Astrocyte (in vitro differentiated cells and primary cell): ENCODE results near the gene LCOR. TPM values are rescaled to one million over a fixed set of nuclear protein-coding genes. Genes with fewer than 3 reads are reported as not detected.

Experiments used
- DNase-seq: peaks from one replicate; pipeline ENCODE4 v3.0.0-alpha.2; 2010; ENCODE audit warnings: low read depth
- FAIRE-seq: peaks from 2 replicates; lab custom pipeline; 2011; peaks lifted over from hg19 to GRCh38; lab: Jason Lieb, UNC
- H2AFZ ChIP-seq: 2 replicates; pipeline ENCODE4 v1.6.0; 2012; ENCODE audit warnings: low read depth, low read length, inconsistent platforms
- H3K27ac ChIP-seq: 2 replicates; pipeline ENCODE4 v1.5.1; 2011; ENCODE audit warnings: low read depth, low read length, inconsistent platforms
- H3K27me3 ChIP-seq: 2 replicates; pipeline ENCODE4 v1.6.0; 2011; ENCODE audit warnings: low read length, inconsistent platforms; ENCODE audit not compliant: insufficient read depth
- H3K36me3 ChIP-seq: 2 replicates; pipeline ENCODE4 v1.5.1; 2011; ENCODE audit warnings: low read length, inconsistent platforms; ENCODE audit not compliant: insufficient read depth
- H3K4me1 ChIP-seq: 2 replicates; pipeline ENCODE4 v1.5.1; 2011; ENCODE audit warnings: low read length, inconsistent platforms; ENCODE audit not compliant: insufficient read depth
- H3K4me2 ChIP-seq: 2 replicates; pipeline ENCODE4 v1.6.0; 2012; ENCODE audit warnings: low read length, inconsistent platforms
- H3K4me3 ChIP-seq: 2 replicates; pipeline ENCODE4 v1.5.1; 2011; ENCODE audit warnings: low read depth, mild to moderate bottlenecking, low read length, inconsistent platforms; ENCODE audit not compliant: insufficient read depth
- H3K79me2 ChIP-seq: 2 replicates; pipeline ENCODE4 v1.6.0; 2012; ENCODE audit warnings: mild to moderate bottlenecking, low read length, inconsistent platforms; ENCODE audit not compliant: insufficient read depth
- H3K9ac ChIP-seq: 2 replicates; pipeline ENCODE4 v1.6.0; 2012; ENCODE audit warnings: mild to moderate bottlenecking, low read length, inconsistent platforms
- H3K9me3 ChIP-seq: 2 replicates; pipeline ENCODE4 v1.5.1; 2012; ENCODE audit warnings: low read depth, mild to moderate bottlenecking, low read length, inconsistent platforms; ENCODE audit not compliant: insufficient read depth
- H4K20me1 ChIP-seq: 2 replicates; pipeline ENCODE4 v1.6.0; 2012; ENCODE audit warnings: low read length, inconsistent platforms; ENCODE audit not compliant: insufficient read depth
- H3K27ac Mint-ChIP-seq: one replicate; pipeline ENCODE4 v1.8.0; 2021; ENCODE audit warnings: mild to moderate bottlenecking, mixed read lengths; ENCODE audit not compliant: unreplicated experiment
- H3K27me3 Mint-ChIP-seq: one replicate; pipeline ENCODE4 v1.8.0; 2021; ENCODE audit warnings: low read depth, mixed read lengths; ENCODE audit not compliant: unreplicated experiment
- H3K36me3 Mint-ChIP-seq: one replicate; pipeline ENCODE4 v1.8.0; 2021; ENCODE audit warnings: low read depth, mixed read lengths; ENCODE audit not compliant: unreplicated experiment
- H3K4me1 Mint-ChIP-seq: one replicate; pipeline ENCODE4 v1.8.0; 2021; ENCODE audit warnings: low read depth, mixed read lengths; ENCODE audit not compliant: unreplicated experiment
- H3K4me3 Mint-ChIP-seq: one replicate; pipeline ENCODE4 v1.8.0; 2021; ENCODE audit warnings: mild to moderate bottlenecking, moderate library complexity, mixed read lengths; ENCODE audit not compliant: unreplicated experiment
- H3K9me3 Mint-ChIP-seq: one replicate; pipeline ENCODE4 v1.8.0; 2021; ENCODE audit warnings: mild to moderate bottlenecking, mixed read lengths; ENCODE audit not compliant: unreplicated experiment
- EZH2 ChIP-seq: IDR thresholded peaks from 2 replicates; pipeline ENCODE4 v1.6.1; 2012; ENCODE audit warnings: mild to moderate bottlenecking, low read length, inconsistent platforms; ENCODE audit not compliant: insufficient read depth
- total RNA-seq: library from RNA; stranded (reverse); gene quantifications from 2 replicates; pipeline ENCODE4 v1.2.1, GENCODE V29; 2021
- TF ChIP-seq, protein P1 (sequence below): IDR thresholded peaks from 2 replicates; pipeline ENCODE4 v1.5.1; 2011; ENCODE audit warnings: low read depth, mild to moderate bottlenecking, inconsistent platforms, low read length, moderate library complexity; ENCODE audit not compliant: insufficient read depth

The LCOR gene
- total RNA-seq, 1 donor from 2014 or later, result 72.0 TPM

DNA sequence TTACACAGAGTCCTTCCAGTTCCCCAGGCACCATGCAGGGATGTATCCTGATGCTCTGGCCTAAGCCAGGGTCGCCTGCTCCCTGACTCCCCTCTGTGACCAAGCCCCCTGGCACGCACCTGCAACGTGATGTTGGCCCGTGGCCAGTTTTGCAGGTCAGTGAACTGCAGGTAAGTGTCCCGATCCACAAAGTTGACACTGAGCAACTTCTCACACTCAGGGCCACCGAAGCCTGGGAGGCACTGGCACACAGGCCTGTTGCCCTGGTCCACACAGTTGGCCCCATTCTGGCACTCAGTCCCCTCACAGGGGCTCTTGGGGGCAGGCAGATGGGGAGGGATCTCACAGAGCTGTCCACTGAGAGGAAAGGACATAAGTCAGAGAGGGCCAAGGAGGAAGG is 174.3 kb downstream of the LCOR start:
- FAIRE-seq, result no peak

DNA sequence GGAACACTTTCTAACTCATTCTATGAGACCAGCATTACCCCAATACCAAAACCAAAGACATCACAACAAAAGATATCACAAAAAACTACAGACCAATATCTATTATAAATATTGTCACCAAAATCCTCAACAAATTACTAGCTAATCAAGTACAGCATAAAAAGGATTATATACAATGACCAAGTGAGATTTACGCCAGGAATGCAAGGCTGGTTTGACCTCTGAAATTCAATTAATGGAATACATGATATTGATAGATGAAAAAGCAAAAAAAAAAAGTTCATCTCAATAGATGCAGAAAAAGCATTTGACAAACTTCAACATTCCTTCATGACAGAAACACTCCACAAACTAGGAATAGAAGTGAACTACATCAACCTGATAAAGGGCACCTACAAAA is 175.3 kb downstream of the LCOR start:
- Mint-ChIP-seq H3K4me1 (no peaks in the 10 kb centered on the region), H3K27ac (no peak overlapping the region), H3K36me3 (no peaks in the 10 kb centered on the region), H3K9me3 (peaks cover 14% of the 10 kb centered on the region), H3K4me3 (no peak overlapping the region), H3K27me3 (peaks cover 20% of the 10 kb centered on the region)
- Histone ChIP-seq H3K4me2 (no peak overlapping the region), H2AFZ (no peak overlapping the region), H3K4me3 (no peak overlapping the region), H3K9me3 (no peaks in the 10 kb centered on the region), H3K79me2 (no peaks in the 10 kb centered on the region), H3K9ac (no peak overlapping the region), H3K4me1 (no peaks in the 10 kb centered on the region), H4K20me1 (no peaks in the 10 kb centered on the region), H3K36me3 (no peaks in the 10 kb centered on the region), H3K27ac (no peak overlapping the region), H3K27me3 (peaks cover 3% of the 10 kb centered on the region)
- no peak for DNase-seq
- TF ChIP-seq, protein P1, sequence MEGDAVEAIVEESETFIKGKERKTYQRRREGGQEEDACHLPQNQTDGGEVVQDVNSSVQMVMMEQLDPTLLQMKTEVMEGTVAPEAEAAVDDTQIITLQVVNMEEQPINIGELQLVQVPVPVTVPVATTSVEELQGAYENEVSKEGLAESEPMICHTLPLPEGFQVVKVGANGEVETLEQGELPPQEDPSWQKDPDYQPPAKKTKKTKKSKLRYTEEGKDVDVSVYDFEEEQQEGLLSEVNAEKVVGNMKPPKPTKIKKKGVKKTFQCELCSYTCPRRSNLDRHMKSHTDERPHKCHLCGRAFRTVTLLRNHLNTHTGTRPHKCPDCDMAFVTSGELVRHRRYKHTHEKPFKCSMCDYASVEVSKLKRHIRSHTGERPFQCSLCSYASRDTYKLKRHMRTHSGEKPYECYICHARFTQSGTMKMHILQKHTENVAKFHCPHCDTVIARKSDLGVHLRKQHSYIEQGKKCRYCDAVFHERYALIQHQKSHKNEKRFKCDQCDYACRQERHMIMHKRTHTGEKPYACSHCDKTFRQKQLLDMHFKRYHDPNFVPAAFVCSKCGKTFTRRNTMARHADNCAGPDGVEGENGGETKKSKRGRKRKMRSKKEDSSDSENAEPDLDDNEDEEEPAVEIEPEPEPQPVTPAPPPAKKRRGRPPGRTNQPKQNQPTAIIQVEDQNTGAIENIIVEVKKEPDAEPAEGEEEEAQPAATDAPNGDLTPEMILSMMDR, result no peak
- TF ChIP-seq EZH2, result no peak
- FAIRE-seq, result no peak

More for the DNA sequence above, 174.3 kb downstream of the LCOR start:
- no peaks in the 10 kb centered on the region for H3K36me3 Mint-ChIP-seq
- Histone ChIP-seq H3K4me3 (no peak overlapping the region), H3K27ac (no peak overlapping the region), H3K27me3 (peaks cover 3% of the 10 kb centered on the region), H3K4me2 (no peak overlapping the region), H3K36me3 (no peaks in the 10 kb centered on the region), H3K79me2 (no peaks in the 10 kb centered on the region), H2AFZ (no peak overlapping the region), H4K20me1 (no peaks in the 10 kb centered on the region), H3K4me1 (no peaks in the 10 kb centered on the region), H3K9me3 (no peaks in the 10 kb centered on the region), H3K9ac (no peak overlapping the region)
- peaks cover 11% of the 10 kb centered on the region for H3K27me3 Mint-ChIP-seq
- DNase-seq, result no peak
- no peak for TF ChIP-seq EZH2
- TF ChIP-seq, protein P1, result no peak
- no peaks in the 10 kb centered on the region for H3K4me1 Mint-ChIP-seq
- H3K27ac Mint-ChIP-seq, result no peak overlapping the region
- H3K9me3 Mint-ChIP-seq, result peaks cover 14% of the 10 kb centered on the region
- no peak overlapping the region for H3K4me3 Mint-ChIP-seq

DNA sequence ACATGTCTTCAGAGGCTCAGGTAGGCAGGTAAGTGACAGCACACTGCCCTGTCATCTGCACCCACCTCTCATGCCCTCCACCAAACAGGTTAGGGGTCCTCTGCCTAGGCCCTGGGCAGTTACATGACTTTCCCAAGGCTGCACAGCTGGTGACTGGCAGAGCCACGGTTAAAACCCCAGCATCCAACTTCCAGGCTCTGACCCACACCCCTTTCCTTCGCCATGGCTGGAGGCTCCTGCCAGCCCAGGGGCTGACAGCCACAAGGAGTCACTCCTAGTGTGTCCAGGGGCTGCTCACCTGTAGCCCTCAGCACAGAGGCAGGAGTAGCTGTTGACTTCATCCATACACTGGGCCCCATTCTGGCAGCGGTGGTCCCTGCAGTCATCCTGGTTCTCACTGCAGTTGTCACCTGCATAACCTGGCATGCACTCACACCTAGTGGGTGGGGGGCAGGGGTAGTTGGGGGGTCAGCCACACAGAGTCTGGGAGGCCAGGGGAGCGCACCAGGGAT is 178.7 kb downstream of the LCOR start:
- Mint-ChIP-seq H3K9me3 (peaks cover 11% of the 10 kb centered on the region), H3K27ac (no peak overlapping the region), H3K4me1 (no peaks in the 10 kb centered on the region), H3K4me3 (no peak overlapping the region), H3K27me3 (peaks cover 17% of the 10 kb centered on the region), H3K36me3 (no peaks in the 10 kb centered on the region)
- Histone ChIP-seq H3K36me3 (no peaks in the 10 kb centered on the region), H3K27me3 (no peaks in the 10 kb centered on the region), H3K79me2 (no peaks in the 10 kb centered on the region), H2AFZ (no peak overlapping the region), H3K9ac (no peak overlapping the region), H4K20me1 (no peaks in the 10 kb centered on the region), H3K4me2 (no peak overlapping the region), H3K9me3 (no peaks in the 10 kb centered on the region), H3K4me3 (no peak overlapping the region), H3K27ac (no peak overlapping the region), H3K4me1 (no peaks in the 10 kb centered on the region)
- no peak for TF ChIP-seq EZH2
- TF ChIP-seq, protein P1, result no peak
- DNase-seq (no peak), FAIRE-seq (no peak)
